Measurements from ENCODE around the gene TMCO2.

GRCh38 chr1:40291293-40291692, 43.6 kb downstream of the TMCO2 start:
- TF ChIP-seq CTCF (optimal IDR thresholded peaks at IDR 0.05 in 1 of 3, IDR thresholded peaks at IDR 0.05 in 1 of 3, conservative IDR thresholded peaks at IDR 0.05 in 1 of 3; ENCODE audit: extremely low read depth in 1 of 3, insufficient read depth in 2 of 3, low read length in 3 of 3) (no peak), EZH2 (IDR thresholded peaks at IDR 0.05; ENCODE audit: low read length) (no peak)
